HG03521 (cell line): ENCODE results near the gene CCIN.
A peak's percentile ranks its signal among the peaks of the same experiment; 100 is the strongest.

ENCODE experiments used
- ATAC-seq: cut with Tn5 transposase; IDR thresholded peaks from one replicate; pipeline ENCODE4 v1.9.1; 2021; ENCODE audit warnings: mild to moderate bottlenecking, moderate library complexity; ENCODE audit not compliant: unreplicated experiment

The CCIN gene

DNA sequence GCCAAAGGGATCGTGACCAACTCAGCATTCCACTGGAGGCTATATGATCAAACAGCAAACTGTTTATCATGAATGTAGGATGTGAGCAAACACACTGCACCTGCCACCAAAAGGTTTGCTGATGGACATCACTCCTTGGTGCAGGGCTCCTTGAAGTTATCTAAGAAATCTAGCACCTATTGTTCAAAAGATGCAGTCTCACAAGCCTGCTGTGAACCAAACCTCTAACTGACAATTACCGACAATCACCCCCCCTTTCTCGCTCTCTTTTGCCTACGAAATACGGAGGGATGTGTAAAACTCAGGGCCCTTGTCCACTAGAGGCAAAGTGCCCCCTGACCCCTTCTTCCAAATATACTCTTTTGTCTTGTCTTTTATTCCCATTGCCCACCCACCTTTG, 19.0 kb downstream of the CCIN start:
- no peak for ATAC-seq

DNA sequence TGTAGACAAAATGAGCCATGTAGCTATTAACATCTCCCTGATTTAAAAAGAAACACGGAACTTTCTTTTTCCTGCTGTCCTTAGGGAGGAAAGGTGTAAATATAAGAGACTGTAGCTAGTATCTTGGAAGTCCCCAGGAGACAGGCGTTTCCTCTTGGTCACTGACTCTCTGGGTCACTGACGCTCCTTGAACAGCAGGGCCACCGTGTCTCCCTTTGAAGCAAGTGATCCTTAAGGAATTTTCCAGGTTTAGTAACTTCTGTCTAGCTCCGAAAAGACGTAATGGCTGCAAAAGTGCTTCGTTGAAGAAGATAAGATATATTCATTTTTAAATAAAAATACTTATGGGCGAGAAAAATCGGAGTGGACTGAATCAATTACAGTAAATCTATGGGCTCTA, 20.8 kb downstream of the CCIN start:
- no peak for ATAC-seq

DNA sequence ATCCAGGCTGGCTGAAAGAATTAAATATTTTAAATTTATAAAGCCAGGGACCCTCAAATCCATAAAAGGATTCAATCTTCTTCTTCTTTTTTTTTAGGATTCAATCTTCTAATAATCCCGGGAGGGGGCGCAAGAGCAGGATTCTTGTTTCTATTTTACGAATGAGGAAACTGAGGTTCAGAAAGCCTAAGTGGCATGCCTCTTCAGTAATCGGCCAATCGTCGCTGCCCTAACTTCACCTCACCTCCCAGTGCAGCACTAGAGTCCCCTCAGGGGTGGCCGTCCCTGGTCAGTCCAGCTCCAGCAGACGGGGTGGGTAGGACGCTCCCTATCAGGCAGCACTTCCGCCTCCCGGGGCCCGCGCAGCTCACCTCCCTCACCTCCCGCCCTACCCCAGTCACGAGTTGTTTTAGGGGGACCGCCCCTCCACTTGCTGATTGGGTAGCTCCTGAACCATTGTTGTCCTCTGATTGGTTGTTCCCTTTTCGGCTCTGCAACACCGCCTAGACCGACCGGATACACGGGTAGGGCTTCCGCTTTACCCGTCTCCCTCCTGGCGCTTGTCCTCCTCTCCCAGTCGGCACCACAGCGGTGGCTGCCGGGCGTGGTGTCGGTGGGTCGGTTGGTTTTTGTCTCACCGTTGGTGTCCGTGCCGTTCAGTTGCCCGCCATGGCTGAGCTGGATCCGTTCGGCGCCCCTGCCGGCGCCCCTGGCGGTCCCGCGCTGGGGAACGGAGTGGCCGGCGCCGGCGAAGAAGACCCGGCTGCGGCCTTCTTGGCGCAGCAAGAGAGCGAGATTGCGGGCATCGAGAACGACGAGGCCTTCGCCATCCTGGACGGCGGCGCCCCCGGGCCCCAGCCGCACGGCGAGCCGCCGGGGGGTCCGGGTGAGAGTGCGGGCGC, 21.5 kb downstream of the CCIN start, which contains the start of gene CLTA:
CLTA (plus strand) TSS at position 534 of the 902 bp plus-strand sequence; CDS start at position 670, 136 bp downstream.
- ATAC-seq = peak; percentile 98

DNA sequence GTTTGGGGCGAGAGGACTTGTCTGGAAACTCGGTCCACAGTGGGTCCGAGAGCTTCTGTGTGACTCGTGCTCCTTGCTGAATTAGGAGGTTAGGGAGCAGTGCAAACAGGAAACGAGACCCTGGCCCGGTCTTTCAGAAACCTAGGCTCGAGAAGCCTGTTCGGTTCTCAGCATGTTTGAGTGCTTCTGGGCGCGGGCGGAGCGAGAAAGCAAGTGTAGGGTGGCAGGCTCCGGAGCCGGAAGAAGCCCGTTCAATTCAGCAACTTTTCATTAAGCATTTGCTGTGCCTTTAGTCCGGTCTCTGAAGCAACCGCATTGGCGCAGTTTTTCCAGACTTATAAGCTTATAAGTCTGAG, 22.1 kb downstream of the CCIN start:
- peak; percentile 11 for ATAC-seq

DNA sequence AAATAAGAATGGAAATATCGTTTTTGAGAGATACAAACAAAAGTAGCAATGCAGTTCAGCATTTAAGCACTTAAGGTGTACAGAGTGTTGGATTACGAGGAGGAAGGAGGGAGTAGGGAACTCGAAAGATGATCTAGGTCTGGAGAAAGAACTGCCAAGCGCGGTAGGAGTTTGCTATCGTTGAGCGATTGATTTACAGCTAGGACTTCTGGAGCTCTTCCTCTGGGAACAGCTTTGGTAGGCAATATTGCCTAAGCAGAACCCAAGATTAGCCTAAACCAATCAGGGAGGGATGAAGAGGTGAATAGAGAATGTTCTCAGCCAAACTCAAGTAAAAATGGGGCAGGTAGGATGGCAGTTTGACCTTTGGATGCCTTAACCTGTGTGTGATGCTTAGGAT, 22.5 kb downstream of the CCIN start:
- ATAC-seq = no peak

DNA sequence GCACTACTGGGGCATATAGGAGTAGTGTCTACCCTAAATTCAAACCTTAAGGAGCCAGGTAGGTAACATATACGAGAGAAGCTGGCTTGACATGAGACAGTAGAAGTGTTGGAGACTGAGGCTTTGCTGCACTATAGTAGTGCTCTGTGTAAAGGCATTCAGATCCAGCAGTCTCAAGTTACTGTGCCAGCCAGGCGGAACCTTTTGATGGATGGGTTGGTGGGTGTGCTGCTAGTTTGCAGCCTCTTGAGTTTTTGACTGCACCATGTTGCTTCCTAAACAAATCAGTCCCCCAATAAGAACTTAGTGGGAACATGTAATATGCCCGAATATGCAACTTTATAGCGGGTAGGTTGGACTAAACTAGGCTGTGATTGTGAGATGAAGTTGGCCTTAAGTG, 23.0 kb downstream of the CCIN start:
- ATAC-seq = no peak

DNA sequence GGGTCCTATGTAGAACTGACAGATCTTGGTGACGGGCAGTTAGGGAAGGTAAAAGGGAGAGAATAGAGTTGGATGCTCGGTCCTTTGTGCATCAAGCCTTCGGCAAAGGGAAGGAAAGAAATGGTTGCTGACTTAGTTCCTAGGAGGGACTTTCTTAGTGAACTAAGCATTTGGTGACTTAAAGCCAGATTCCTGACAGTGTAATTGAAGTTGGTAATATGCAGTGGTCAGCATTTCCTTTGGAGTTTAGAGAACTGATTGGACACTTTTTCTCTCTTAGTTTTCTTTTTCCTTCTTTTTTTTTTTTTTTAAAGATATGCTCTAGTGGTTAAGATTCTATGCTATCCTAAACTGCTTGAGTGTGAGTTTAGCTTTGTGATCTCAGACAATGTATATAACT, 23.8 kb downstream of the CCIN start:
- ATAC-seq = no peak

DNA sequence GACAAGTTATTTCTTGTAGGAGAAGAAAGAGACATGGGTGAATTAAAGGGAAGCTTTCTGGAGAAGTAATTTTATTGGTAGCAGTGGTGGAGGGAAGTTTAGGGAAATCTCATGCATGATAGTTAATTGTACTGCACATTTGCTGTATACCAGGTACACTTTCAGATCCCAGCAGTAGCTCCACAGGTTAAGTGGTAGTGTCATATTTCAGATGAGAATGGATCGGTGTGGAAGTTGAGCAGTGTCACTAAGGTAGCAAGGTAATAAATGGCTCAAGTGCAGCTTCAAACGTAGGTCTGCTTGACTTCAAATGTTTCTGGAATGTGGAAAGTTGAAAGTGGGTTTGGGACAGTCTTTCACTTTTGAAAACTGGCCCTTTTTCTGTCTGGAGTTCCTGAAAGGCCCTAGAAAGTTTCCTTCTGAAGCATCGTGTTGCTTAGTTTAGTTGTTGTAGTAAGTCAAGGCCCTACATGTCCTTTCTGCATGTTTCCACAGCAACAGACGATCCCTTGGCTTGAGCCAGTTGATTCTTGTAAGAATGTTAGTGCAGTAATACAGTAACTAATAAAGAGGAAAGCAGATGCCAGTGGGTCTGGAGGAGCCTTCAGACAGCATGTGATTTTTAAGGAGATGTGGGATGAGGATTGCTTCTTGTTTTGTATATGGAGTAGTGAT, 25.3 kb downstream of the CCIN start:
- no peak for ATAC-seq

DNA sequence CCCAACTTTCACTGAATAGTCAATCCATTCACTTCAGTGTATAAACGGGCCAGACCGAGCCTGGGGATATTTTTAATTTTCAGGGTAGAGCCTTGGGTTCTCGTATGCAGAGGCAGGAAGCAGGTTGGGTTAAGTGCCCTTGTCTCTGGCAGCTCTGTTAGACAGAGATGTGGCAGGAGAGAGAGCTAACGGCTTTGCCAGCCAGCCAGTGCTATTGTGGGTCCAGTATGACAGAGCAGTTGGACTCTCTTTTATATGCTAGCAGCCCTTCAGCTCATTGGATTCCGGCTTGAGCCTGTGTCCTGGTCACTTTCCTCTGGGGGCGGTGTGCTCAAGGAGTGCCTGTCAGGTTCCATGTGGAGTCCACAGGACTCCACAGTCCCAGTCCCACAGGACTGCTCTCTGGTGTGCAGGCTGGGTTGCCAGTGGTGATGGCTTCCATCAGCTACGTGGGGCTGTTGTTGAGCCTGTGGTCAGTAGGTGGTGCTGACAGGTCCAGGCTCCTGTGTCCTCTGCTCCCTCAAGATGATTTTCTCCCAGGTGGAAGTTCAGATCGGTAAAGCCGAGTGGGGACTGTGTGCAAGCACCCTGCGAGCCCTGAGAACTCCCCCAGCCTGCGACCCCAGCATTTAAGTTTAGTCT, 35.8 kb downstream of the CCIN start:
- no peak for ATAC-seq

DNA sequence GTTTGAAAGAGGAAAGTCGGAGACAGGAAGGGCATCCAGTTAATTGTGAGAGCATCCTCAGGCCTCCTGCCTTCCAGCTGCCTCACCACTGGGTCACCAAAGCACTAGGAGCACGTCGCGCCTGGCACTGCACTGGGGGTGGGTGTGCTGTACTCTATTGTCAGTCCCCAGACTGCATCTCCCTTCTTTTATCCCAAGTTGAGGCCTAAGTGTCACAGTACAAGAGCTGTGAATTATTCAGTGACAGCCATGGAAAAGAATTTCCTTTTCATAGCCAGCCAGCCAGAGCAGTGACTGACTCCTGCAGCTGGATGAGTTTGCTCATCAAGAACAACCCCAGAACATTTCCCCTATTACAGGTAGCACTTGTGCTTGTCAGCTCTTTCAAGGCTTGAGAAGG, 37.8 kb downstream of the CCIN start:
- no peak for ATAC-seq

DNA sequence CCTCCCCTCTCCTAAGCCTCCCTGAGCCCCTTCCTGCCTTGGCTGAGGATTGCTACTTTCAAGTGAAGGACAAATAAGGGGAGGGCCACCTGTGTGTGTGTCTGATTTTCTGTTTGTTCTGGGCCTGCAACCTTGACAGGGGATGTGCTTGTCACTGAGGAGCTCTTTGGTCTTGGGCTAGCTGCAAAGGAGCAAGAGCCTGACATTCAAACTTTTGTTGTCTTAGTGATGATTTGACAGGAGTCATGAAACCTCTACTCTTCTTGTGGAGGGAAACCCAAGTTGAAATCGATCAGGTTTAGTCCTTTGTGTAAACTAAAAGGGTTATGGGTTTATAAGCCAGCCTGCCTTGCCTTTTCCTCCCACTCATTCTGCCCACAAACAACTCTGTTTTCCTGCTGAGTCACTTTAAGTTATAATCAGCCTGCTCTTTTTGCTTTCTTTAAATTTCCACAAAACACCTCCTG, 38.4 kb downstream of the CCIN start:
- no peak for ATAC-seq

DNA sequence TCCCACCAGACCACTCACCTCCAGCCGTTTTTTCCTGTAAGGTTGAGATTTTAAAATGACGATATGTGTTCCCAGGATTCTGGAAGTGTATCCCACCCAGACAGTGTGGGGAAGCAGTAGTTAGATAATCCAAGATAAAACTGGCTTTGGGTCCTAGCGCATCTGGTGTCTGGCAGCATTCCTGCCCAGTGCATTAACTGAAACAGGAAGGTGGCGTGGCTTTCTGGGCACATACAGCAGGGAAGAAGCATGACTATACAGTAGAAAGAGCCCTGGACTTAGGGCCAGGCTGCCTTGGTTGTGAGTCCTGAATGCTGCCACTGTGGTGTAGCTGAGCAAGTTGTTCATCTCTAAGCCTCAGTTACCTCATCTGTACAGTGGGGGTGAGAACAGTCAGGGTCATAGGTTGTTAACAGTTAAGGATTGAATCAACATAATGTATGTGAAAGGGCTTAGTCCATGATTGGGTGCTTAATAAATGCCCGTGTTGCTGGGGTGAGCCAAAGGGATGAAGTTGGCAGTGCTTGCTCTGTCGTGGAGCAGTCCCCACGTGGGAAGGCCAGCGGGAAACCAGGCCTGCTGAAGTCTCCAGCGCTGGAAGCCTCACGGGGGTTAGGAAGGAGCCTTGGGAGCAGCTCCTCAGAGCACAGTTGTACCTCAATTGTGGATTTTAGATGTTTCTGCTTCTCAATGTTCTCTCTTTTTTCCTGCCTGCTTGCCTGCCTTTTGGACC, 39.5 kb downstream of the CCIN start:
- ATAC-seq = no peak

DNA sequence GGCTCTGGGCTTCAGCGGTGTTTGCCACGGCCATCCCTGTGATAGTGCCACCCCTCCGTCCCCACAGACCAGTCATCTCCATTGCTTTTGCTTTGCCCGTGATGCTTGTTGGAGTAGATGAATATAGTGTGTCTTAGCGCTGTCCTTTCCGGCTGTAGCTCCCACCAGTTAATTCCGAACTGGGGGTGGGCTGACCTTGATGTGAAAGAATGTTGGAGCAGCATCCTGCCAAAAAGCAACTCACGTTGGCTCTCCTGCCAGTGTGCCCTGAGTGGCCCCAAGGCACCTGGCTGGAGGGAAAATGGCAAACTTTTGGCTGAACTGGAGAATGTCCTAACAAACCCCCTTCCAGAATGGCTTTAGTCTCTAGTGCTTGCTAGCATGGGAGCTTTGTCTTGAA, 41.5 kb downstream of the CCIN start:
- ATAC-seq = no peak

DNA sequence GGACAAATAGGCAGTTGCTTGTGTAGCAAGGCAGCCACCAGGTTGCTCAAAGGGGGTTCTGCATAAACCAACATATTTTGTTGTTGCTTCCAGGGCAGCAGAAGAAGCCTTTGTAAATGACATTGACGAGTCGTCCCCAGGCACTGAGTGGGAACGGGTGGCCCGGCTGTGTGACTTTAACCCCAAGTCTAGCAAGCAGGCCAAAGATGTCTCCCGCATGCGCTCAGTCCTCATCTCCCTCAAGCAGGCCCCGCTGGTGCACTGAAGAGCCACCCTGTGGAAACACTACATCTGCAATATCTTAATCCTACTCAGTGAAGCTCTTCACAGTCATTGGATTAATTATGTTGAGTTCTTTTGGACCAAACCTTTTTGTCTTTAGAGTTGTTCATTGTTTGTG, 42.3 kb downstream of the CCIN start:
- no peak for ATAC-seq

DNA sequence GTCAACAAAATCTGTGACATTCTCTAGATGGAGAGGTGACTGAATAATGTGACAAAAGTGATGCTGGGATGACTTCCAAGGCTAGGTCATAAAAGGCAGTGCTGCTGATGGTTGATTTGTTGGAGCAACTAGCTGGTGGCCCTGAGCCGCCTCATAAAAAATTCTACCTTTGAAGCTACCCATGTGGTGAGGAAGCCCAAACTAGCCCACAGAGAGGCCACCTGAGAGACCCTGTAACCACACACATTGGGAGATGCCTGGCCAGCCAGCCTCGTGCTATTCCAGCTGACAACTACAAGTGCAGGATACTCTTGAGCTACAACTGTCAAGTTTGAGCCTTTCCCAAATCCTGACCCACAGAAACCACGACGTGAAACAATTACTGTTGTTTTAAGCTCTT, 44.2 kb downstream of the CCIN start:
- ATAC-seq = no peak

DNA sequence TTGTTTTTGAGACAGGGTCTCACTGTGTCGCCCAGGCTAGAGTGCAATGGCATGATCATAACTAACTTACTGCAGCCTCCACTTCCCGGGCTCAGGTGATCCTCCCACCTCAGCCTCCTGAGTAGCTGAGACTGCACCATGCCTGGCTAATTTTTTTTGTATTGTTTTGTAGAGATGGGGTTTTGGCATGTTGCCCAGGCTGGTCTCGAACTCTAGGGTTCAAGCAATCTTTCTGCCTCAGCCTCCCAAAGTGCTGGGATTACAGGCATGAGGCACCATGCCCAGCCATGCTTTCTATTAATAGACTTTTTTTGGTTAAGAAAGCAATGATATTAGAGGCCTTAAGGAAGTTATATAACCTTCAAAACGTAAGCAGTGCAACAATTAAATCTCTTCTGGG, 44.8 kb downstream of the CCIN start:
- ATAC-seq = no peak

DNA sequence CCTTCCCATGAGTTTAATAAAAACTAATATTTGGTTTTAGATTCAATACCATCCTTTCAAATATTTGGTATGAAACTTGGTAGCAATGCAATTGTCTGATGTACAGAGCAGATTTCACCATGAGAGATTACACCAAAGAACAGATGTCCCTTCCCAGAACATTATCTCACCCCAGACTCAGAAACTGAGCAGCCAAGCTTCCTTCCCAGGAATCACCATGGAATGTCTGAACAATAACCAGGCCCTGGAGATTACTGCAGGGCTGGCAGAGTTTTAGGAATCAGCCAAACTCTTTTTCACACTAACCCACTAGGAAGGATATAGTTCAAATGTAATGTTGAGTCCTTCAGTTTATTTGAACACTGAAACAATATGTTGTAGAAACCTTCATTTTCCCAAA, 45.4 kb downstream of the CCIN start:
- ATAC-seq = no peak

DNA sequence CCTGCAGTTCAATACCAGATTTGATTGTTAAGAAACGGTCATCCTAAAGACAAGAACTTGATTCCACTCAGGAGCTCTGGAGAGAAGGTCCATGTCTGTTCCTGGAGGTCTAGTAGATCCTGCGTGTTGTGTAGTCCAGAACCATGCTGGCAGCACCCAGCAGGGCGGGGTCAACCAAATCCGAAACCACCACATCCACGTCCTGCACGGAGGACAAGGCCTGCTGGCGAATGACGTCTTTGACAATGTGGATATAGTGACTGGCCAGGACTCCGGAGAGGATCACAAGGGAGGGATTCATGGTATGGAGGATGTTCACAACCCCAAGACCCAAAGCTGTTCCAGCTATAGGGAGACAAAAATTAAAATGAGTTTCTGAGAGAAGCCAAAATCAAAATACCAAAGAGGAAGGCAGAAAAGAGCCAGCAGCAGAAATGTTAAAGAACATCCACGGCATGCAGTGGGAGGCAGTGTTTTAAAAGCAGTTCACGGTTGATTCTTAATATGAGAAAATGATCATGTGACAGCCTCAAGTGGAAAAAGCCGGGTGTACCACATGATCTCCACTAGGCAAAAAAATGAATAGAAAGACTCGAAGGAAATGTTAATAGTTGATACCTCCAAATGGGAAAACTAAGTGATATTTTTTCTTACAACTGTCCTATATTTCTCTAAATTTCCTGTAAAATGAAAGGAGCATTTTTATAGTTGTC, 48.2 kb downstream of the CCIN start:
- no peak for ATAC-seq

DNA sequence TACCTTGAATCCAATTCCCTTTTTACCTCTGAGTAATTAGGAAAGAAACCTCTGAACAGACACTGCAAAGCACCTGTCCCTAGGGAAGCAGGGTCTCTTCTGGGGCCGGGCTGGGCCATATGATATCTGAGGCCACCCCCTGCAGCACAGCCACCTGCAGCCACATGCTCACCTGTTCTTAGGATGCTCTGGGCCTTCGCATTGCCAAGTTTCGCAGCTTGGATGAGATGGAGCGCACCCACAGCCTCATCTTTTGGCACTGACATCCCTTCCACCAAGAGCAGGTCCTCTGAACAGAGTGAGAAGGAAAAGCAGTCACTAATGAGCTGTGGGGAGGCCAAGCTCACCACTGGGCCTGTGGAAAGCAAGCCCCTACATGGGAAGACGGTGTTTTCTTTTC, 48.8 kb downstream of the CCIN start:
- ATAC-seq = no peak

DNA sequence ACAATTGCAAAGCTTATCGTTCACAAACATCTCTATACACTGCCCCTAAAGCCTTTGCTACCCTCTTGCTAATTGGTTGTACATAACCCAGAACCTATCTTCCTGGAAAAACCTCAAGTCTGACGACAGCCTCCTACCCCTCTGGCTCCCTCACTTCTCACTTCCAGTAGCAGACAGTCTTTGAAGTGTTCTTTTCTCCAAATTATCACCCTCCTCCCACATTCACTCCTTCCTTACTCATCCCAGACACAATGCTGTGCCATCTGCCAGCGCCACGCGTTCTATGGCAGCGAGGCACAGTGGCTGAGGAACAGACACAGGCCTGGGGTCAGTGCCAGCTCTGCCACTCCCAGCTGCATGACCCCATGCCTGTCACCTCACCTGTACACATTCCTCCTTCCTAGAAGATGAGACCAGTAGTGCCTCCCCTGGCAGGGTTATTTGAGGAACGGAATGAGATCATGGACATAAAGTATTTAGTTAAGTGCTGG, 49.3 kb downstream of the CCIN start:
- no peak for ATAC-seq
